HuH-7 (cell line): Measurements from ENCODE around the gene NFIB.

ENCODE experiments used
- DNase-seq: peaks from one replicate; pipeline ENCODE4 v3.0.0; 2011; ENCODE audit warnings: low spot score

Gene NFIB

DNA sequence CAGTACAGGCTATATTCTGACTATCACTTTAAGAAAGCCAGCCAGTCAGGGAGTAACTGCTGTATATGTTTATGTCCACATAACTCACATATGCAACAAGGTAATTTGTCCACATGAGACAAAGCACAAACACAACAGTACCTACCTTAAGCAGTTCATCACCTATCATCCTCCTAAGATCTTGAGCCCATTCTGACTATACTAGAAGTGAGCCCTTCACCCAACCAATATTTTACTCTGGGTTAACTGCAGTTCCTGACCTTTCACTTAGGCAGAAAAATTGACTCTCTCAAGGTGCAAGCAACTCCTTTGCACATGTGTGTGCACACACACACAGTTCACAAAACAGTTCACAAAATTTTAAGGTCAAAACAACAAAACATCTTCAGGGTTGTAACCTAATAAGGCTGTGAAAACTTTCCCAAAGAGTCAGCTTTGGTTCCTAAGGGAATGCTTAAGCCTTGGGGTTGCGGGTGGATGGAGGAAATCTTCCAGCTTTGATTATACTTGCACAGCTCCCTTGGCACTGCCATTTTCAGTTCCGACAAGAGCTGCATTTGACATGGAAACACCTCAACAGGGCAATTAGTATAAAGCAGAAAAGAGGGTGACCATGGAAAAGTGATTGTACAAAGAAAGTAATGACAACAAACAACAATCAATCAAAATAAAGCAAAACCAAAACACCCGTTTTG, 215.3 kb downstream of the NFIB start:
- DNase-seq: no peak

DNA sequence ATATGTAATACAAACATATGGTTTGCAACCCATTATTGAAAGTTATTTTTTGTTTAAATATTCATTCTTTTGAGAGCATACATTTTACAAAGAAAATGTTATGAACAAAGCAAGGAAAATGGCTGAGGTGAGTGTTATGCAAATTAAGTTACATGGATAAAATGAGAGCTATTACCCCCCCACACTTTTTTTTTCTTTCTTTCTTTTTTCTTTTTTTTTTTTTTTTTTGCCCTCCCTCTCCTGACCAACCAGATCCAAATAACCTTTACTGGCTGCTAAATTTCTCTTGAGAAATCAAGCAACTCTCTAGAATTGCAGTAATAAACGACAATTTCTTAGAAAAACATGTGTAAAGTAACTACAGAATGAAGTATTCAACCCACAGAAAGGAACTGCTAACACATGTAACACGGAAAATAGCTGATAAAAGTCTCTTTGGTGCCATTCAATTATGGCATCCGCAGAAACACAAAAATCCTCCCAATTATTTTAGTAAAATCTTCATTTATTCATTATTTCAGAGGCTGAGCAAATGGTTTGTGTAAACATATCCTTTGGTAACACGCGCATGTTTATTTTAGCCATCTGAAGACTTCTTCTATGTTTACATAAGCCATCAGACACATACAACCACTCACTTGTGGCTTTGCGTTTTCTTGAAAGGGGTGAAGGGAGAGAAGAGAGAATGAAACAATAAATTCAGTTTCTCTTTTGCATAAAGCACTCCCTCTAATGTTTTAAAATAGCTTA, 216.1 kb downstream of the NFIB start:
- DNase-seq: no peak

DNA sequence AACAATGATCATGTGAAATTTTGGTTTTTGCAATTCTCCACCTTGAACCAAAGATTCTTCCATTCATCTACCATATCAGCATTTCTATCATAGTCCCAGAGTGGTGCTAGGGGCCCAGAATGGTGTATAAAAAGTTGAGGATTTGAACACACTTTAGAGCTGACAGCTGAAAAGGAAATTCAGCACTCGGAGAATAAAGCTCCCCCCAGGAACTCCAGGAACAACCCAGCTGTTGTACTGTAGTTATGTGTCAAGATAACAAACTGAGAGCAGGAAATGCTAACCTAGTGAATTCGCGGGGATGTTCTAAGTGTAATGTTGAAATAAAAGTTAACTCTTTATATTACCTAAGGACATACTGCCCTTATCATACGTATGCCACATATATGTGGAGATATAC, 216.7 kb downstream of the NFIB start:
- no peak for DNase-seq

DNA sequence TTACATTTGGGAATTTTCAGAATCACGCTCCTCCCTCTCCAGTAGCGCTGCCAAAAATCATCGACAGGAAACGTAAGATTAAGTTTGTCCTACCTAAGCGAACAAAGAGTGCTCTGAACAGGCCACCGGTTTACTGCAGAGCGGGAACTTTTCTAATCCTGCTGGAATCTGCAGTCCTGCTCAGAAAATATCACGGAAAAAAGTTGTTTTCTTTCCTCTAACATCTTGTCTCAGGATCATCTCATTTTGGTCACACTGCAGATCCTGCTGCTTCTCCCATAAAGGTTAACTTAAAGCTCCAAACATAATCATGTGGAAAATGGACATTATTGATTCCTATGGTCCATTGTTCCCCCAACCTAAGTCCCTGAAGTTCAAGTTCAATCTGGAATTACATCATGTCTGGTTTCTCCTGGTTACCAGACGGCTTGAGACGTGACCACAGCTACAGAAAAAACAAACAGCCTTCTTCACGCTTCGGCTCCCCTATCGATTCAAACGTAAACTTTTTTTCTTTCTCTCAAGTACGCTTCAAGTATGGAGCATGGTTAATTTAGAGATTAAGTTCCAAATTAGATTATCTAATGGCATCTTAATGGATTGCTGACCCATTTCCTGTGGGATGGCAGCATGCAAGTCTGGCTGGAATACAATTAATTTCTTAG, 217.6 kb downstream of the NFIB start:
- no peak for DNase-seq

DNA sequence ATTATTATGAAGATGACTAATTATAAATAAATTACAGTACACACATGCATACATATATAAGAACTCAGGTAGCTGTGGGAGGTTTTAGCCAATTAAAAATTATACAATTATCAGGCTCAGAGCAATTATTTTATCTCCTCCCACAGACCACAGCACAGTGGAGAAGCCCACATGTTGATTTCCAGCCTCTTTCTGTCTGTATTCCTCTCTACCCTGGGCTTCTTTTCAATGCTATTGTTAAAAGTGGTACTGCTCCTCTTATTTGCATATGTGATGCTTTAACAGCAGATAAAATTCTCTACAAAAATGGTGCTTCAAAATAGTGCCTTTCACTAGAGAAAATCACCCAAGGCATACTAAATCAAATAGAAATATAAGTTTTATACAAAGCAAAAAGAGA, 218.7 kb downstream of the NFIB start:
- DNase-seq: no peak

DNA sequence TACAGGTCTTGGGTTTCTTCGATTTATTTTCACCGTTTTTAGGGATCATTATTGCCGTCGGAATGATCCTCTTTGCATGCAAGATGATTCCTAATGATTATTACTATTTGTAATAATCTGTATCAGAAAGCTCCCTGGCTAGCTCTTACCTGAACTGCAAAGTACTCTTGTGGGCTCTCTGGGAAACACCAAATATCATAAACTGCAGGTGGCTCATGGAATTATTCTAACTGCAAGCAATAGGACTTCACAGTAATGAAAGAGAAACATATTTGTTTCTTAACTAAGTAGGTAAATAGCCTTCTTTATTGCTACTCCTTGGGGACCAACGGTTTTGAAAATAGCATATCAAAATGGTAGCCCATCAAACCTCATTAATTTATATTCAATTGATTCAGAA, 219.4 kb downstream of the NFIB start:
- no peak for DNase-seq

DNA sequence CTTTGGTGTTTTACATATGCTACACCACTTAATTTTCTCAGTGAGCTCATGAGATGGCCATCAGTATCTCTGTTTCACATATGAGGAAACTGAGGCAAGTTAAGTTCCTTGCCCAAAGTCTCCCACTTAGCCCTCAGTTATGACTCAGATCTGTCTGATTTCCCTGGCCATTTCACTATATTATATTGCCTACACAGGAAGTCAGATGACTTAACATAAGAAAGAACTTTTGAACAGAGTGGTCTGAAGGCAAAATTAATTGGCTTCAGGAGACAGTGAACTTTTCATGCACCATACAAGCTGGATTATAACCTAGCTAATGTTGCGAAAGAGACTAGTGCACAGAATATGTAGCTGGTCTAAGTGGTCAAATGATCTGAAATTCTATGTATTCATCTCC, 221.6 kb downstream of the NFIB start:
- no peak for DNase-seq

- no peak for DNase-seq
Observed at GRCh38 chr9:14089051-14089803, 224.7 kb downstream of the NFIB start.

- no peak for DNase-seq
Observed at GRCh38 chr9:14087576-14087975, 226.4 kb downstream of the NFIB start.

GRCh38 chr9:14086495-14086894, 227.4 kb downstream of the NFIB start:
- no peak for DNase-seq

DNA sequence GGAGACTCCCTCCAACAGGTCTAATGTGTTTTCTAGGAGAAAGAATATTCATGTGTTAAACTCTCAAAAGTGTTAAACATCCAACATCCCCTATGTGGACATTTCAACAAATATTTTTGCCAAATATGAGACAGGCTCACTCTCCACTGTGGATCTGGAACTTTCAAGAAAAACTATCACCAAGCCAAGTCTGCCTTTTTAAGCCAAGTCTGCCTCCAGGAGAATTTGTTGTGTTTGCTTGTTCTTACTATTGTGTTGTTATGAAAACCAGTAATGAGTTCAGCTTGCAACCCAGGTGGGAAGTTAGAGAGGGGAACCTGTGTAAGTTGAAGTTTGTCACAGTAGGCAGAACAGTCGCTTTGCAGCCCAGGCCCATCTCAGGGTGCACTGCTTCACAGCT, 228.1 kb downstream of the NFIB start:
- no peak for DNase-seq

- no peak for DNase-seq
Observed at GRCh38 chr9:14084867-14085266, 229.1 kb downstream of the NFIB start.

- no peak for DNase-seq
Observed at GRCh38 chr9:14083366-14083765, 230.6 kb downstream of the NFIB start.

GRCh38 chr9:14082732-14083131, 231.2 kb downstream of the NFIB start:
- no peak for DNase-seq

GRCh38 chr9:14081745-14082144, 232.2 kb downstream of the NFIB start:
- no peak for DNase-seq

DNA sequence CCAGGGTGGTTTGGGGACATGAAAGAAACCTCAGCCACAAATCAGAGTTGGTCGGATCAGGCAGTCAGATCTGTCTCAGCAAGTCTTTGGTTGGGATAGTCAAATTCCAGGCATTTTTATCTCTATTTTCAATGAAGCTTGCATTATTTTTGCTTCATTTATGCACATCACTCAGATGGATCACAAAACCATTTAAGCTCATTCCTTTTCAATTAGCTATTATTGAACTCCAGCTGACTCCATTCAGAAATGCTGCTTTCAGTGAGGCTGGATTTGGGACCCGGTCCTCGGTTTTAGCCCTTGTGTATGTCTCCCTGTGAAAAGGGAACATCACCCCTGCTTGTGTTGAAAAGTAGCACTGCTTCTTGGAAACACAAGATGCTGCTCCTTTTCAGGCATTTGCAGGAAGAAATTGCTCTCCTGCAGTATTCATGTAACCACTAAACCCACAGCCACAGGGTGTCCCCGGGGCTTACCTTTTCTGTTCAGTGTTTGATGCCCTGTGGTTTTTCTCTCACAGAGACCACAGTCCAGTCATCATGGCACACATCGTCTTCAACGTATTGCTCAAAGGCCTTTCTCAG, 232.9 kb downstream of the NFIB start:
- DNase-seq: no peak

GRCh38 chr9:14079440-14079839, 234.5 kb downstream of the NFIB start:
- DNase-seq: no peak

- DNase-seq: no peak
Observed at GRCh38 chr9:14077672-14078071, 236.3 kb downstream of the NFIB start.

GRCh38 chr9:14075218-14075617, 238.7 kb downstream of the NFIB start:
- no peak for DNase-seq

DNA sequence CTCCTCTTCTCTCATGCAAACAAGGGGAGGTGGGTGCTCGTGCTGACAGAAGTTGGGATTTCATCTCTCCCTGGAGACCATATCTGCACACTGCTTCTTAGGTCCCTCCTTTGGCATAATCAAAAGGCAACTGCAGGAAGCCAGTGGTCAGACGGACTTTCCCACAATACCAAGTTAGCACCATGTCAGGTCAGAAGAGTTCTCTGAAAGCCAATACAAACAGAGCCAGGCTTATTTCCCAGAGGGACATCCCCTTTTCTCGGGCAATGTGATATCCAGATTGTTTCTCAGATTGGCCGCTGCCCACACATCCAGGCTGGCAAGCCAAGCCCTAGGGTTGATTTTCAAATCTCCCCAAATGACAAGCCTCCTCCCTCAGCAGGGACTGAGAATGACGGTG, 241.1 kb downstream of the NFIB start:
- DNase-seq: no peak

DNA sequence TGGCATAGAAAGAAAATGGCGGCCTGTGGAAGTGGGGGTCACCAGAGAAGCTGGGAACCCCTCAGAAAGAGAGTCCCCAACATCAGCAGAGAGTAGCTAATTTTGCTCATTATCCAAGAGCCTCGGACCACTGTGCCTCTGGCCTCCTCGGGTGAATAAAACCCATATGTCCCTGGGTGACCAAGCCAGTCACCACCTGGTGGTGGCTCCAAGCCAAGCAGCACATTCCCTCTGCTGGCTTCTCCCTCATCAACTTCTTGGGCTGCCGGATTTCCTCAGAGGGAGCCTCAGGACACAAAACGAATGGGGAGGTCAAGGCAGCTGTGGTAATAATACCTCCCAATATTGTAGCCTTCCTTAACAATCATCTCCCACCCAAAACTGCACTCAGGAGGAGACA, 242.5 kb downstream of the NFIB start:
- no peak for DNase-seq

GRCh38 chr9:14068690-14069089, 245.3 kb downstream of the NFIB start:
- no peak for DNase-seq
